ENCODE results near the gene CPNE6. TPM values are rescaled to one million over a fixed set of nuclear protein-coding genes. Genes with fewer than 3 reads are reported as not detected.

Gene CPNE6
- total and polyA plus RNA-seq, 2 of the 13 experiments (the other 11 are each of a cell fraction or from before 2014, with no cell fraction given) = not detected

GRCh38 chr14:24114532-24115421, 43.4 kb downstream of the CPNE6 start, which contains the start of the genes DCAF11 and NRL (continued):
- TF ChIP-seq ZNF142 (CRISPR knock-in tag; IDR thresholded peaks at IDR 0.05) (peak; percentile 94), RFX3 (CRISPR knock-in tag; IDR thresholded peaks at IDR 0.05) (no peak), DDIT3 (CRISPR knock-in tag; IDR thresholded peaks at IDR 0.05) (no peak), E2F2 (CRISPR knock-in tag; IDR thresholded peaks at IDR 0.05; ENCODE audit: borderline replicate concordance) (peak; percentile 98; the same call in 1 of the 2 replicates), NFATC3 (CRISPR knock-in tag; IDR thresholded peaks at IDR 0.05) (peak; percentile 99), KAT2B (IDR thresholded peaks at IDR 0.05; ENCODE audit: borderline replicate concordance, low read depth, low read length) (0 out of 2 replicates have a peak, but pooled peaks have one; percentile 26), NR1H2 (CRISPR knock-in tag; IDR thresholded peaks at IDR 0.05; ENCODE audit: borderline replicate concordance, low read depth) (0 out of 2 replicates have a peak, but pooled peaks have one; percentile 10), ZNF746 (CRISPR knock-in tag; IDR thresholded peaks at IDR 0.05) (no peak), ZNF773 (CRISPR knock-in tag; IDR thresholded peaks at IDR 0.05; ENCODE audit: borderline replicate concordance) (0 out of 2 replicates have a peak, but pooled peaks have one; percentile 93), ZBTB33 (CRISPR knock-in tag; IDR thresholded peaks at IDR 0.05) (peak; percentile 87), ATF7-NPFF (CRISPR knock-in tag; IDR thresholded peaks at IDR 0.05; ENCODE audit: low read depth) (no peak; the same call in none of the 2 replicates), REST (IDR thresholded peaks at IDR 0.05; ENCODE audit: borderline replicate concordance in 1 of 2, low read depth in 1 of 2, low read length in 2 of 2) (peak in 1 of 2 experiments; percentile 50; a peak in 1 of 4 replicates), NCOA5 (CRISPR knock-in tag; IDR thresholded peaks at IDR 0.05) (no peak), ZNF292 (CRISPR knock-in tag; IDR thresholded peaks at IDR 0.05; ENCODE audit: borderline replicate concordance, low read depth) (peak; percentile 88)

Data from HepG2 (cell line).